ENCODE measurements around the gene PLXNA4.

DNA sequence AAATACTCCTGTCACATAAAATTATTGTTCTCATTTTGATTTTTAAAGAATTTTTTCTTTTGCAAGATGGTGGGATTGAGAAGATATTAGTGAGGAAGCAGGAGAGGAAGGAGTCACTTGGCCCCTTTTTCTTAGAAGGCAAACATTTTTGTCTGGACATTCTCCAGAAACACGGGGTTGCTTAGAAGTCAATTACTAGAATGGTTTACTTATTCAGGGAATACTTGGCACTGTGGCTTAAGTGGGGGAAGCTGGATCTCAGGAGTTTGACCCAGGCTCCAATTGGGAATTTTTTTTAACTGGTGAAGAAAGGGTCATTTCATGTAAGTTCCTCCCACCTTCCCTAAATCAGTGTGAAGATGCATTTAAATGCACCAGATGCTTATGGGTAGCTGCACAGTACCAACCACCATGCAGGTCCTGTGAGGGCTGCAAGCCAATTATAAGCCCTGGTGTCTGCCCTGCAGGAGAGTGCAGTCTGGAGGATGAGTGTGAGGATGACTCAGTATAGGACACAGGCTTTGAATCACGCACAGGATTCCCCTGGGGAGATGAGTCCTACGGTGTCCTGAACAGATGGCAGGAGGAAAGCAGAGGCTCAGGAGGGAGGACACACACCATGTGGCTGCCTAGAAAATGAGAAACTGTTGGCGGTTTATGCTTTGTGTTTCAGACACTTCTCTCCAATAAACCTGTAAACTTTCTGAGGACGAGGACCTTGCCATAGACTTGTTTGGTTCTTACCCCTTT, 299.1 kb downstream of the PLXNA4 start:
- TF ChIP-seq NFE2L2 (conservative IDR thresholded peaks at IDR 0.05; ENCODE audit: low read length), result no peak
- TF ChIP-seq, protein P1, sequence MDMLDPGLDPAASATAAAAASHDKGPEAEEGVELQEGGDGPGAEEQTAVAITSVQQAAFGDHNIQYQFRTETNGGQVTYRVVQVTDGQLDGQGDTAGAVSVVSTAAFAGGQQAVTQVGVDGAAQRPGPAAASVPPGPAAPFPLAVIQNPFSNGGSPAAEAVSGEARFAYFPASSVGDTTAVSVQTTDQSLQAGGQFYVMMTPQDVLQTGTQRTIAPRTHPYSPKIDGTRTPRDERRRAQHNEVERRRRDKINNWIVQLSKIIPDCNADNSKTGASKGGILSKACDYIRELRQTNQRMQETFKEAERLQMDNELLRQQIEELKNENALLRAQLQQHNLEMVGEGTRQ (IDR thresholded peaks at IDR 0.05), result no peak
- no peak for TF ChIP-seq NPAS2 (CRISPR knock-in tag; IDR thresholded peaks at IDR 0.05; ENCODE audit: borderline replicate concordance)
- TF ChIP-seq POLR2A (IDR thresholded peaks at IDR 0.05; ENCODE audit: low read length), result no peak
- TF ChIP-seq, protein P2, sequence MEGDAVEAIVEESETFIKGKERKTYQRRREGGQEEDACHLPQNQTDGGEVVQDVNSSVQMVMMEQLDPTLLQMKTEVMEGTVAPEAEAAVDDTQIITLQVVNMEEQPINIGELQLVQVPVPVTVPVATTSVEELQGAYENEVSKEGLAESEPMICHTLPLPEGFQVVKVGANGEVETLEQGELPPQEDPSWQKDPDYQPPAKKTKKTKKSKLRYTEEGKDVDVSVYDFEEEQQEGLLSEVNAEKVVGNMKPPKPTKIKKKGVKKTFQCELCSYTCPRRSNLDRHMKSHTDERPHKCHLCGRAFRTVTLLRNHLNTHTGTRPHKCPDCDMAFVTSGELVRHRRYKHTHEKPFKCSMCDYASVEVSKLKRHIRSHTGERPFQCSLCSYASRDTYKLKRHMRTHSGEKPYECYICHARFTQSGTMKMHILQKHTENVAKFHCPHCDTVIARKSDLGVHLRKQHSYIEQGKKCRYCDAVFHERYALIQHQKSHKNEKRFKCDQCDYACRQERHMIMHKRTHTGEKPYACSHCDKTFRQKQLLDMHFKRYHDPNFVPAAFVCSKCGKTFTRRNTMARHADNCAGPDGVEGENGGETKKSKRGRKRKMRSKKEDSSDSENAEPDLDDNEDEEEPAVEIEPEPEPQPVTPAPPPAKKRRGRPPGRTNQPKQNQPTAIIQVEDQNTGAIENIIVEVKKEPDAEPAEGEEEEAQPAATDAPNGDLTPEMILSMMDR (IDR thresholded peaks at IDR 0.05), result no peak
- no peak for TF ChIP-seq BHLHE40 (IDR thresholded peaks at IDR 0.05; ENCODE audit: low read depth, low read length)
- TF ChIP-seq, protein P3, sequence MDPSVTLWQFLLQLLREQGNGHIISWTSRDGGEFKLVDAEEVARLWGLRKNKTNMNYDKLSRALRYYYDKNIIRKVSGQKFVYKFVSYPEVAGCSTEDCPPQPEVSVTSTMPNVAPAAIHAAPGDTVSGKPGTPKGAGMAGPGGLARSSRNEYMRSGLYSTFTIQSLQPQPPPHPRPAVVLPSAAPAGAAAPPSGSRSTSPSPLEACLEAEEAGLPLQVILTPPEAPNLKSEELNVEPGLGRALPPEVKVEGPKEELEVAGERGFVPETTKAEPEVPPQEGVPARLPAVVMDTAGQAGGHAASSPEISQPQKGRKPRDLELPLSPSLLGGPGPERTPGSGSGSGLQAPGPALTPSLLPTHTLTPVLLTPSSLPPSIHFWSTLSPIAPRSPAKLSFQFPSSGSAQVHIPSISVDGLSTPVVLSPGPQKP (IDR thresholded peaks at IDR 0.05; ENCODE audit: low read depth, low read length), result no peak

Data from A549 (cell line).